BE2C (cell line): ENCODE measurements around the gene DNAJC17.

Experiments used
- DNase-seq: peaks from one replicate; pipeline ENCODE4 v3.0.0-alpha.2; 2020
- H3K27me3 ChIP-seq: fragments of 250-450 bp; sonication (Bioruptor Pico); 2 replicates; pipeline ENCODE4 v1.5.1; 2020; ENCODE audit warnings: mild to moderate bottlenecking
- H3K36me3 ChIP-seq: fragments of 250-450 bp; sonication (Bioruptor Pico); 2 replicates; pipeline ENCODE4 v1.5.1; 2020; ENCODE audit warnings: mild to moderate bottlenecking
- H3K4me1 ChIP-seq: fragments of 250-450 bp; sonication (Bioruptor Pico); 2 replicates; pipeline ENCODE4 v1.5.1; 2020
- H3K4me3 ChIP-seq: 2 replicates; pipeline ENCODE4 v1.5.1; 2011; ENCODE audit warnings: low read depth, low read length
- H3K9me3 ChIP-seq: fragments of 250-450 bp; sonication (Bioruptor Pico); 2 replicates; pipeline ENCODE4 v1.5.1; 2020
- CTCF ChIP-seq: IDR thresholded peaks from 2 replicates; pipeline ENCODE4 v1.5.1; 2012; ENCODE audit warnings: mild to moderate bottlenecking, low read depth, low read length

Gene DNAJC17

DNA sequence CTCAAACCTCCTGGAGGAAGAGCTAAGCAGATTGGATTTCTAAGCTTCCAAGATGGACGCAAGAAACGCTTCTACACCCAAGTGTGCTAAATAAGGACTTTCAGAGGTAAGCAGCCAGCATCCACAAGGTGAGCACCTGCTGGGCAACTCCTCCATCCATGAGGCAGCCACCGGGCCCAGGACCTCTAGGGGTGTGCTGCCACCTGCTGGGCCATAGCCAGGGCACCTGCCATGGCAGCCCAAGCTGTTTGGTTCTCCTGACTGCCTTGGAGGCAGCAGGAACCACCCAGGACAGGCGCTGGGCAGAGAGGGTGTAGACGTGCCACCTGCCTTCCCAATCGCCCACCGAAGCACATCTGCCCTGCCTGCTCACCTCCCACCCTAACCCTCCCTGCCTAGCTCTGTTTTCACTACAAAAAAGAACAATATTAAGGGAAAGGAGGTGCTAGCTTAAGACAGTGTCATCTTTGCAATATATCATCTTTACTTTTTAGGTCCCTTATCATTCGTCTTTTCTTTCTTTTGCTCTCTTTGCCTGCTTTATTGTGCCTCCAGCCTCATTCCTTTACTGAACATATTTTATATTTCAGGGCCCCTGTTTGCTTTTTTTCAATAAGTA lies 24.6 kb downstream of the DNAJC17 start:
- no peaks in the 10 kb centered on the region for H3K4me1 ChIP-seq
- peak; percentile 91 for TF ChIP-seq CTCF
- H3K36me3 ChIP-seq, result peaks cover 15% of the 10 kb centered on the region
- no peaks in the 10 kb centered on the region for H3K27me3 ChIP-seq
- peak; percentile 86 for DNase-seq
- no peak overlapping the region for H3K4me3 ChIP-seq
- H3K9me3 ChIP-seq, result no peaks in the 10 kb centered on the region

DNA sequence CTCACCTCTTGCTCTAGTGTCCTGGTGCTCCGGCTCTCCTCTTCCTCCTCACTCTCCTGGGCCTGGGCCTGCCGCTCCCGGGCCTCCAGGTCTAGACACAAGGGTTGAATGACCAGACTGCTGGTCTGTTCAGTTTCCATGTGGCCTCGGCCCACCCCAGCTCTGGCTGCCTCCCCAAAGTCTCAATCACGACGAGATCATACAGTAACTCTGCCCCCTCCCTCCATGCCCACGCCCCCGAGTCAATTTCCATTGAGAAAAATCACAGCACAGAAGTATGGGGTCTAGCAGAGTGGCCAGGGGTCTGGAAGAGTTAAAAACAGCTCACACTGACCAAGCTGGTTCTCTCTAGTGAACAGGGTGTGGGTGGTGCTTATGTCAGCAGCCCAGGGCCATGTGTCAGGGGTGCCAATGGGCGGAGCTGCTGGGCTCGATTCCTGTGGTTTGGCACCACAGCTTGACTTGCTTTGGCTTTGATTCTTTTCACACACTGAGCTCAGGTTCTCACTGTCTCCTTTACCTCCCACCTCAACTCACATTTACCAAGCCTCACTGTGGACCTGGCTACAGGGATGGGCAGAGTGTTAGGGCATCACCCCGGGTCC lies 30.6 kb downstream of the DNAJC17 start:
- peaks cover 38% of the 10 kb centered on the region for H3K36me3 ChIP-seq
- H3K4me3 ChIP-seq, result no peak overlapping the region
- DNase-seq, result no peak
- TF ChIP-seq CTCF, result no peak
- H3K27me3 ChIP-seq, result no peaks in the 10 kb centered on the region
- peaks cover 4% of the 10 kb centered on the region; the same call in 1 of the 2 replicates for H3K4me1 ChIP-seq
- H3K9me3 ChIP-seq, result no peaks in the 10 kb centered on the region

- Histone ChIP-seq H3K27me3 (no peaks in the 10 kb centered on the region), H3K4me3 (no peak overlapping the region), H3K9me3 (no peaks in the 10 kb centered on the region), H3K4me1 (peaks cover 4% of the 10 kb centered on the region; the same call in 1 of the 2 replicates), H3K36me3 (peaks cover 38% of the 10 kb centered on the region)
- no peak for TF ChIP-seq CTCF
- DNase-seq, result no peak
These were observed 31.3 kb downstream of the DNAJC17 start for GRCh38 chr15:40775740-40776536.

DNA sequence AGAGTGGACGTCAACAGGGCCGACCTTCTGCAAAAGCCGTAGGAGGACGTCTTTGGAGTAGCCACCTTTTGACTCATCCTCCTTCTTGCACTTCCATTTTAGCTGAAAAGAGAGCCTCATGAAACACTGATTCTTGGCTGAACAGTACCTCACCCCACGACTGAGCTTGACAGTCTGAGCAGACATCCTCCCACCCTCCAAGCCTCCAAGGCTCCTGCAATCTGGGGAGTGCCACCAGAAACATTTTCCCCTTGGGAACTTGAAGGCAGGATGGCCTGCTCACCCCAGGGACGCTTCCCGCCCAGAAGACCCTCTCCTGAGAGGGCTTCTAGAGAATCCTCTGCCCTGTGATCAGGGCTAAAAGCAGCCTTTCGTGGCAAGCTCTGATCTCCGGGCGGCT lies 32.3 kb downstream of the DNAJC17 start:
- DNase-seq, result no peak
- Histone ChIP-seq H3K4me1 (peaks cover 12% of the 10 kb centered on the region), H3K36me3 (peaks cover 38% of the 10 kb centered on the region), H3K9me3 (no peaks in the 10 kb centered on the region), H3K27me3 (no peaks in the 10 kb centered on the region), H3K4me3 (no peak overlapping the region)
- no peak for TF ChIP-seq CTCF

- peaks cover 23% of the 10 kb centered on the region for H3K4me1 ChIP-seq
- DNase-seq, result no peak
- no peak for TF ChIP-seq CTCF
- H3K36me3 ChIP-seq, result peaks cover 28% of the 10 kb centered on the region
- H3K9me3 ChIP-seq, result no peaks in the 10 kb centered on the region
- no peaks in the 10 kb centered on the region for H3K27me3 ChIP-seq
- no peak overlapping the region for H3K4me3 ChIP-seq
These were observed 33.4 kb downstream of the DNAJC17 start for GRCh38 chr15:40773902-40774301.

GRCh38 chr15:40773496-40773895 lies 33.8 kb downstream of the DNAJC17 start:
- H3K27me3 ChIP-seq, result no peaks in the 10 kb centered on the region
- peaks cover 24% of the 10 kb centered on the region for H3K36me3 ChIP-seq
- no peak for DNase-seq
- no peak for TF ChIP-seq CTCF
- no peaks in the 10 kb centered on the region for H3K9me3 ChIP-seq
- H3K4me1 ChIP-seq, result peaks cover 27% of the 10 kb centered on the region
- no peak overlapping the region for H3K4me3 ChIP-seq
